GM12878 (cell line): ENCODE results near the gene CCDC74A.
"Not testable (repeated sequence)": the region's sequence is repeated elsewhere in the genome, so short reads cannot be mapped to it uniquely, and the experiment has no call there.

ENCODE experiments used
- CHD4 ChIP-seq: fragments of 200-600 bp; sonication (generic); IDR thresholded peaks from 2 replicates; pipeline ENCODE4 v1.6.1; 2016; ENCODE audit warnings: mild to moderate bottlenecking
- CREB1 ChIP-seq: IDR thresholded peaks from 2 replicates; pipeline ENCODE4 v1.6.1; 2012; ENCODE audit warnings: low read depth, mild to moderate bottlenecking, inconsistent platforms
- FOXK2 ChIP-seq: fragments of 450-650 bp; IDR thresholded peaks from 2 replicates; pipeline ENCODE4 v1.6.1; 2017; ENCODE audit warnings: mild to moderate bottlenecking, moderate library complexity
- GATAD2B ChIP-seq: fragments of 450-650 bp; conservative IDR thresholded peaks from 2 replicates; pipeline ENCODE4 v1.6.1; 2017; ENCODE audit warnings: low read depth, mild to moderate bottlenecking, moderate library complexity
- POLR2AphosphoS5 ChIP-seq: IDR thresholded peaks from 2 replicates; pipeline ENCODE4 v1.6.1; 2011; ENCODE audit warnings: mild to moderate bottlenecking, low read length, inconsistent platforms
- TF ChIP-seq, protein P1 (sequence below), 3 experiments: IDR thresholded peaks in 2 of 3; conservative IDR thresholded peaks in 1 of 3; 2 replicates each; pipeline ENCODE4 v1.5.1; 2011; ENCODE audit warnings: low read depth in 3 of 3, low read length in 3 of 3, mild to moderate bottlenecking in 3 of 3, control low read depth in 2 of 3, moderate library complexity in 2 of 3, inconsistent platforms in 1 of 3, mixed read lengths in 1 of 3; ENCODE audit not compliant: control insufficient read depth in 2 of 3, insufficient read depth in 1 of 3; ENCODE audit errors: extremely low read depth in 1 of 3
- TF ChIP-seq, protein P2 (sequence below): fragments of 450-650 bp; IDR thresholded peaks from 2 replicates; pipeline ENCODE4 v1.6.1; 2016; ENCODE audit warnings: mild to moderate bottlenecking
- TF ChIP-seq, protein P3 (sequence below): IDR thresholded peaks from 2 replicates; pipeline ENCODE4 v1.6.1; 2012; ENCODE audit warnings: low read length, inconsistent platforms
- TF ChIP-seq, protein P4 (sequence below): IDR thresholded peaks from 2 replicates; pipeline ENCODE4 v1.6.1; 2011; ENCODE audit warnings: borderline replicate concordance, low read depth, mild to moderate bottlenecking, moderate library complexity, mixed read lengths, low read length; ENCODE audit not compliant: insufficient read depth; ENCODE audit errors: extremely low read length

DNA sequence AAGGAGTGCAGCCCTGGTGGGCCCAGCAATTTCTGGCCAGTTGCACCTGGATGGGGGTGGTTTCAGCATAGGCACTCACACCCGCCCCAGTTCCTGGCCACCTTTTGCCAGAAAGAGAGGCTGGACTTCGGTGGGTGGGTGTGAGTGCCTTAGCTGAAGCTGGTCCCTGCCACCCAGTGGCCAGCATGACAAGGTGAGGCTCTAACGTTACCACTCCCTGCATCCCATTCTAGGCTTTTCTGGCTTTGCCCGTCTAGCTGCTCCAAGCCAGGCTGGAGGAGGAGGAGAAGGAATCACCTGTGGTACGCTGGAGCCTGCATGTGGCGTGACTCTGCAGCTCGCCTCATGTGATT lies 17.1 kb downstream of the CCDC74A start:
- TF ChIP-seq, protein P1, sequence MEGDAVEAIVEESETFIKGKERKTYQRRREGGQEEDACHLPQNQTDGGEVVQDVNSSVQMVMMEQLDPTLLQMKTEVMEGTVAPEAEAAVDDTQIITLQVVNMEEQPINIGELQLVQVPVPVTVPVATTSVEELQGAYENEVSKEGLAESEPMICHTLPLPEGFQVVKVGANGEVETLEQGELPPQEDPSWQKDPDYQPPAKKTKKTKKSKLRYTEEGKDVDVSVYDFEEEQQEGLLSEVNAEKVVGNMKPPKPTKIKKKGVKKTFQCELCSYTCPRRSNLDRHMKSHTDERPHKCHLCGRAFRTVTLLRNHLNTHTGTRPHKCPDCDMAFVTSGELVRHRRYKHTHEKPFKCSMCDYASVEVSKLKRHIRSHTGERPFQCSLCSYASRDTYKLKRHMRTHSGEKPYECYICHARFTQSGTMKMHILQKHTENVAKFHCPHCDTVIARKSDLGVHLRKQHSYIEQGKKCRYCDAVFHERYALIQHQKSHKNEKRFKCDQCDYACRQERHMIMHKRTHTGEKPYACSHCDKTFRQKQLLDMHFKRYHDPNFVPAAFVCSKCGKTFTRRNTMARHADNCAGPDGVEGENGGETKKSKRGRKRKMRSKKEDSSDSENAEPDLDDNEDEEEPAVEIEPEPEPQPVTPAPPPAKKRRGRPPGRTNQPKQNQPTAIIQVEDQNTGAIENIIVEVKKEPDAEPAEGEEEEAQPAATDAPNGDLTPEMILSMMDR (IDR thresholded peaks at IDR 0.05 in 2 of 3, conservative IDR thresholded peaks at IDR 0.05 in 1 of 3; ENCODE audit: control insufficient read depth in 2 of 3, extremely low read depth in 1 of 3, insufficient read depth in 1 of 3, low read depth in 3 of 3, low read length in 3 of 3): not testable (repeated sequence)
- not testable (repeated sequence) for TF ChIP-seq FOXK2, CREB1, POLR2AphosphoS5, CHD4, GATAD2B
- TF ChIP-seq, protein P2, sequence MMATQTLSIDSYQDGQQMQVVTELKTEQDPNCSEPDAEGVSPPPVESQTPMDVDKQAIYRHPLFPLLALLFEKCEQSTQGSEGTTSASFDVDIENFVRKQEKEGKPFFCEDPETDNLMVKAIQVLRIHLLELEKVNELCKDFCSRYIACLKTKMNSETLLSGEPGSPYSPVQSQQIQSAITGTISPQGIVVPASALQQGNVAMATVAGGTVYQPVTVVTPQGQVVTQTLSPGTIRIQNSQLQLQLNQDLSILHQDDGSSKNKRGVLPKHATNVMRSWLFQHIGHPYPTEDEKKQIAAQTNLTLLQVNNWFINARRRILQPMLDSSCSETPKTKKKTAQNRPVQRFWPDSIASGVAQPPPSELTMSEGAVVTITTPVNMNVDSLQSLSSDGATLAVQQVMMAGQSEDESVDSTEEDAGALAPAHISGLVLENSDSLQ: not testable (repeated sequence)
- TF ChIP-seq, protein P3, sequence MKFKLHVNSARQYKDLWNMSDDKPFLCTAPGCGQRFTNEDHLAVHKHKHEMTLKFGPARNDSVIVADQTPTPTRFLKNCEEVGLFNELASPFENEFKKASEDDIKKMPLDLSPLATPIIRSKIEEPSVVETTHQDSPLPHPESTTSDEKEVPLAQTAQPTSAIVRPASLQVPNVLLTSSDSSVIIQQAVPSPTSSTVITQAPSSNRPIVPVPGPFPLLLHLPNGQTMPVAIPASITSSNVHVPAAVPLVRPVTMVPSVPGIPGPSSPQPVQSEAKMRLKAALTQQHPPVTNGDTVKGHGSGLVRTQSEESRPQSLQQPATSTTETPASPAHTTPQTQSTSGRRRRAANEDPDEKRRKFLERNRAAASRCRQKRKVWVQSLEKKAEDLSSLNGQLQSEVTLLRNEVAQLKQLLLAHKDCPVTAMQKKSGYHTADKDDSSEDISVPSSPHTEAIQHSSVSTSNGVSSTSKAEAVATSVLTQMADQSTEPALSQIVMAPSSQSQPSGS: not testable (repeated sequence)
- TF ChIP-seq, protein P4, sequence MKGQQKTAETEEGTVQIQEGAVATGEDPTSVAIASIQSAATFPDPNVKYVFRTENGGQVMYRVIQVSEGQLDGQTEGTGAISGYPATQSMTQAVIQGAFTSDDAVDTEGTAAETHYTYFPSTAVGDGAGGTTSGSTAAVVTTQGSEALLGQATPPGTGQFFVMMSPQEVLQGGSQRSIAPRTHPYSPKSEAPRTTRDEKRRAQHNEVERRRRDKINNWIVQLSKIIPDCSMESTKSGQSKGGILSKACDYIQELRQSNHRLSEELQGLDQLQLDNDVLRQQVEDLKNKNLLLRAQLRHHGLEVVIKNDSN: not testable (repeated sequence)
